Endothelial cell of umbilical vein (primary cell): ENCODE results near the gene CYP46A1. TPM values are rescaled to one million over a fixed set of nuclear protein-coding genes. Genes with fewer than 3 reads are reported as not detected.

Experiments used
- BruUV-seq: library from RNA; stranded (reverse); fragments of 400-500 nt; replicated peaks from 2 replicates; lab custom pipeline; 2021; lab: Mats Ljungman, UMichigan
- CTCF ChIA-PET: fragments of 300-600, 350-600 bp; sonication (Branson Sonifier 250); formaldehyde crosslinking; loops from one replicate; lab custom pipeline; 2021; ENCODE audit warnings: antibody characterized with exemption, inconsistent platforms; lab: Charles Lee
- POLR2A ChIA-PET: fragments of 300-600, 350-600 bp; sonication (Branson Sonifier 250); formaldehyde crosslinking; loops from one replicate; lab custom pipeline; 2021; ENCODE audit warnings: antibody characterized with exemption, inconsistent platforms; lab: Charles Lee
- DNase-seq: peaks from one replicate; pipeline ENCODE4 v3.0.0-alpha.2; 2011; ENCODE audit warnings: low read depth, low spot score
- FAIRE-seq: peaks from 2 replicates; lab custom pipeline; 2011; peaks lifted over from hg19 to GRCh38; lab: Jason Lieb, UNC
- H2AFZ ChIP-seq: 2 replicates; pipeline ENCODE4 v1.6.0; 2012; ENCODE audit warnings: low read depth, low read length, control low read depth, inconsistent platforms
- H3K27ac ChIP-seq: 2 replicates; pipeline ENCODE4 v1.5.1; 2011; ENCODE audit warnings: low read depth, mild to moderate bottlenecking, control low read depth, low read length, moderate library complexity; ENCODE audit not compliant: insufficient read depth
- H3K27me3 ChIP-seq, 2 experiments: 2 replicates each; pipeline versions ENCODE4 v1.6.0 to v1.6.1; 2011; ENCODE audit warnings: low read length in 2 of 2, mixed read lengths in 1 of 2; ENCODE audit not compliant: control insufficient read depth in 2 of 2, insufficient read depth in 2 of 2
- H3K36me3 ChIP-seq, 2 experiments: 2 replicates in 1 of 2; 3 replicates in 1 of 2; pipeline ENCODE4 v1.5.1; 2011; ENCODE audit warnings: low read length in 2 of 2, mild to moderate bottlenecking in 1 of 2, moderate library complexity in 1 of 2; ENCODE audit not compliant: control insufficient read depth in 2 of 2, insufficient read depth in 2 of 2; ENCODE audit errors: extremely low read depth in 1 of 2
- H3K4me1 ChIP-seq: 3 replicates; pipeline ENCODE4 v1.5.1; 2011; ENCODE audit warnings: mild to moderate bottlenecking, low read length; ENCODE audit not compliant: control insufficient read depth, insufficient read depth; ENCODE audit errors: extremely low read depth
- H3K4me2 ChIP-seq: 2 replicates; pipeline ENCODE4 v1.6.1; 2011; ENCODE audit warnings: low read length, control low read depth, mixed read lengths; ENCODE audit not compliant: insufficient read depth
- H3K4me3 ChIP-seq, 3 experiments: fragments of 200-600 bp in 1 of 3; sonication (generic), shearing (Covaris generic) in 1 of 3; replicated peaks in 1 of 3; 2 replicates each; pipeline ENCODE4 v1.5.1; 2011 to 2016; ENCODE audit warnings: control low read depth in 3 of 3, low read length in 3 of 3, mild to moderate bottlenecking in 2 of 3, inconsistent platforms in 1 of 3, low read depth in 1 of 3, moderate library complexity in 1 of 3; ENCODE audit not compliant: insufficient read depth in 1 of 3
- H3K79me2 ChIP-seq: 2 replicates; pipeline ENCODE4 v1.6.0; 2012; ENCODE audit warnings: low read length, inconsistent platforms; ENCODE audit not compliant: control insufficient read depth, insufficient read depth
- H3K9ac ChIP-seq: replicated peaks from 2 replicates; pipeline ENCODE3; 2011; ENCODE audit warnings: low read length, control low read depth; ENCODE audit not compliant: insufficient read depth; ENCODE audit errors: extremely low read depth
- H3K9me1 ChIP-seq: replicated peaks from 3 replicates; pipeline ENCODE4 v1.6.0; 2011; ENCODE audit warnings: mild to moderate bottlenecking, low read length; ENCODE audit not compliant: control insufficient read depth, insufficient read depth; ENCODE audit errors: extremely low read depth
- H3K9me3 ChIP-seq: replicated peaks from 2 replicates; pipeline ENCODE4 v1.5.1; 2012; ENCODE audit warnings: low read length, inconsistent platforms; ENCODE audit not compliant: control insufficient read depth, insufficient read depth
- H4K20me1 ChIP-seq: replicated peaks from 2 replicates; pipeline ENCODE3; 2011; ENCODE audit warnings: mild to moderate bottlenecking, low read length; ENCODE audit not compliant: control insufficient read depth, insufficient read depth; ENCODE audit errors: extremely low read depth
- CTCF ChIP-seq, 2 donors: IDR thresholded peaks; 1 replicate in 1 of 2; 2 replicates in 1 of 2; pipeline ENCODE4 v1.5.1; 2011; ENCODE audit warnings: low read length in 2 of 2, mild to moderate bottlenecking in 2 of 2, moderate library complexity in 2 of 2, control low read depth in 1 of 2, inconsistent platforms in 1 of 2, low read depth in 1 of 2; ENCODE audit not compliant: insufficient read depth in 1 of 2; ENCODE audit errors: extremely low read depth in 1 of 2
- EZH2 ChIP-seq: IDR thresholded peaks from 2 replicates; pipeline ENCODE4 v1.6.1; 2012; ENCODE audit warnings: borderline replicate concordance, low read depth, mild to moderate bottlenecking, moderate library complexity, low read length, inconsistent platforms; ENCODE audit not compliant: severe bottlenecking
- FOS ChIP-seq: IDR thresholded peaks from 2 replicates; pipeline ENCODE4 v1.6.1; 2011; ENCODE audit warnings: mild to moderate bottlenecking, low read length, moderate library complexity, borderline replicate concordance; ENCODE audit not compliant: insufficient read depth
- GATA2 ChIP-seq: IDR thresholded peaks from 2 replicates; pipeline ENCODE4 v1.7.0; 2011; ENCODE audit warnings: low read depth, mild to moderate bottlenecking, moderate library complexity, mixed read lengths, low read length; ENCODE audit not compliant: insufficient read length, insufficient read depth
- JUN ChIP-seq: IDR thresholded peaks from 2 replicates; pipeline ENCODE4 v1.6.1; 2011; ENCODE audit warnings: borderline replicate concordance, low read depth; ENCODE audit not compliant: insufficient read length, insufficient read depth
- MYC ChIP-seq: IDR thresholded peaks from one replicate; pipeline ENCODE4 v1.6.1; 2011; ENCODE audit warnings: mild to moderate bottlenecking, low read depth, low read length
- POLR2A ChIP-seq: IDR thresholded peaks from 2 replicates; pipeline ENCODE4 v1.6.1; 2012; ENCODE audit warnings: low read depth, mild to moderate bottlenecking, control low read depth, low read length
- POLR2AphosphoS5 ChIP-seq: IDR thresholded peaks from 2 replicates; pipeline ENCODE4 v1.6.1; 2012; ENCODE audit warnings: low read depth, mild to moderate bottlenecking, control low read depth, low read length, moderate library complexity; ENCODE audit not compliant: insufficient read depth
- dilution Hi-C: fragments of 300-500 bp; cut with MboI; formaldehyde crosslinking; loops from one replicate; pipeline ENCODE4 v1.15.0; 2019; ENCODE audit warnings: low sequenced_read_pairs; ENCODE audit not compliant: extremely low pct_ligation_motif_present
- intact Hi-C: fragments of 100-400 bp; cut with micrococcal nuclease; formaldehyde crosslinking; loops from one replicate; pipeline ENCODE4 v1.10.0; 2022
- polyA plus RNA-seq, 4 experiments: library from polyadenylated mRNA; depleted of rRNA in 3 of 4; stranded (reverse) in 3 of 4; unstranded in 1 of 4; fragments of >200 nt; gene quantifications; 2 replicates each; pipeline versions ENCODE4 v1.2.1 to v1.2.3, GENCODE V29; 2011 to 2012; ENCODE audit warnings: missing spikeins in 1 of 4
- total RNA-seq: library from RNA; stranded (reverse); gene quantifications from 2 replicates; pipeline ENCODE4 v1.2.3, GENCODE V29; 2021
- TF ChIP-seq, protein P1 (sequence below): IDR thresholded peaks from 2 replicates; pipeline ENCODE4 v1.6.1; 2011; ENCODE audit not compliant: insufficient read depth, insufficient read length

Gene CYP46A1
- total and polyA plus RNA-seq, 2 donors (not counting 3 experiments of a cell fraction or from before 2014, with no cell fraction given) = 0.03 to 0.24 TPM

GRCh38 chr14:99769799-99770198 is 85.7 kb downstream of the CYP46A1 start:
- H4K20me1 ChIP-seq = no peaks in the 10 kb centered on the region
- intact Hi-C loops = no loop called here
- FAIRE-seq (no peak), DNase-seq (no peak)
- dilution Hi-C loops = no loop called here
- H3K4me1 ChIP-seq = no peaks in the 10 kb centered on the region
- no peaks in the 10 kb centered on the region for H3K9me3 ChIP-seq
- H3K36me3 ChIP-seq = no peaks in the 10 kb centered on the region
- H2AFZ ChIP-seq = no peak overlapping the region
- H3K27me3 ChIP-seq = no peaks in the 10 kb centered on the region
- CTCF ChIA-PET = no interaction called here
- H3K4me3 ChIP-seq = no peak overlapping the region
- TF ChIP-seq EZH2 (no peak), POLR2AphosphoS5 (no peak), MYC (no peak), FOS (no peak), POLR2A (no peak), JUN (no peak), CTCF (IDR thresholded peaks at IDR 0.05; ENCODE audit: extremely low read depth in 1 of 2, insufficient read depth in 1 of 2, low read depth in 1 of 2, low read length in 2 of 2) (no peak), GATA2 (no peak)
- TF ChIP-seq, protein P1, sequence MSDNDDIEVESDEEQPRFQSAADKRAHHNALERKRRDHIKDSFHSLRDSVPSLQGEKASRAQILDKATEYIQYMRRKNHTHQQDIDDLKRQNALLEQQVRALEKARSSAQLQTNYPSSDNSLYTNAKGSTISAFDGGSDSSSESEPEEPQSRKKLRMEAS = no peak
- no peak overlapping the region for H3K27ac ChIP-seq
- no peaks in the 10 kb centered on the region for H3K9me1 ChIP-seq
- POLR2A ChIA-PET = no interaction called here
- no TSS peak for BruUV-seq
- H3K9ac ChIP-seq = no peak overlapping the region
- no peak overlapping the region for H3K4me2 ChIP-seq
- H3K79me2 ChIP-seq = no peaks in the 10 kb centered on the region
